HG03565 (cell line): ENCODE measurements around the gene STOM.

Source experiments
- ATAC-seq: cut with Tn5 transposase; IDR thresholded peaks from one replicate; pipeline ENCODE4 v1.9.1; 2021; ENCODE audit warnings: mild to moderate bottlenecking, moderate library complexity; ENCODE audit not compliant: unreplicated experiment

Gene STOM

GRCh38 chr9:121322037-121322736 lies 47.9 kb downstream of the STOM start:
- no peak for ATAC-seq

GRCh38 chr9:121321016-121321503 lies 49.0 kb downstream of the STOM start:
- no peak for ATAC-seq

GRCh38 chr9:121319383-121319780 lies 50.7 kb downstream of the STOM start:
- no peak for ATAC-seq

GRCh38 chr9:121318631-121319382 lies 51.2 kb downstream of the STOM start:
- ATAC-seq, result no peak

GRCh38 chr9:121317737-121318630 lies 52.1 kb downstream of the STOM start:
- ATAC-seq, result no peak

- ATAC-seq, result no peak
Observed at GRCh38 chr9:121316852-121317373, 53.1 kb downstream of the STOM start.

GRCh38 chr9:121316378-121316777 lies 53.7 kb downstream of the STOM start:
- ATAC-seq, result no peak

- ATAC-seq, result no peak
Observed at GRCh38 chr9:121313458-121314152, 56.4 kb downstream of the STOM start.

- no peak for ATAC-seq
Observed at GRCh38 chr9:121312169-121312568, 57.9 kb downstream of the STOM start.

GRCh38 chr9:121310571-121310970 lies 59.5 kb downstream of the STOM start:
- no peak for ATAC-seq

- ATAC-seq, result no peak
Observed at GRCh38 chr9:121309833-121310425, 60.1 kb downstream of the STOM start.

GRCh38 chr9:121309171-121309570 lies 60.9 kb downstream of the STOM start:
- ATAC-seq, result no peak

GRCh38 chr9:121308765-121309164 lies 61.3 kb downstream of the STOM start:
- ATAC-seq, result no peak

- ATAC-seq, result no peak
Observed at GRCh38 chr9:121307976-121308375, 62.1 kb downstream of the STOM start.

GRCh38 chr9:121305269-121305994 lies 64.6 kb downstream of the STOM start:
- no peak for ATAC-seq

GRCh38 chr9:121304707-121305106 lies 65.3 kb downstream of the STOM start:
- ATAC-seq, result no peak

GRCh38 chr9:121303456-121304451 lies 66.3 kb downstream of the STOM start:
- no peak for ATAC-seq

GRCh38 chr9:121302786-121303185 lies 67.3 kb downstream of the STOM start:
- no peak for ATAC-seq
